H1 (cell line): Measurements from ENCODE around the gene DPYSL3. TPM values are rescaled to one million over a fixed set of nuclear protein-coding genes. Genes with fewer than 3 reads are reported as not detected.

Experiments used
- CEBPB ChIP-seq: IDR thresholded peaks from 2 replicates; pipeline ENCODE4 v1.6.1; 2012; ENCODE audit warnings: low read depth, low read length
- CTCF ChIP-seq, 3 experiments: IDR thresholded peaks; 1 replicate in 2 of 3; 2 replicates in 1 of 3; pipeline versions ENCODE4 v1.5.1 to v1.6.1; 2011; ENCODE audit warnings: low read length in 3 of 3, mild to moderate bottlenecking in 3 of 3, inconsistent platforms in 2 of 3, low read depth in 1 of 3, moderate library complexity in 1 of 3; ENCODE audit not compliant: insufficient read depth in 1 of 3; ENCODE audit errors: control extremely low read depth in 1 of 3
- KDM4A ChIP-seq: IDR thresholded peaks from one replicate; pipeline ENCODE4 v1.7.1; 2012; ENCODE audit warnings: low read depth, mild to moderate bottlenecking, moderate library complexity, low read length, inconsistent platforms; ENCODE audit not compliant: severe bottlenecking
- RAD21 ChIP-seq, 2 experiments: IDR thresholded peaks in 1 of 2; conservative IDR thresholded peaks in 1 of 2; 2 replicates each; pipeline ENCODE4 v1.6.1; 2011; ENCODE audit warnings: low read depth in 2 of 2, low read length in 2 of 2, improper control_type of control experiment in 1 of 2, inconsistent platforms in 1 of 2, mild to moderate bottlenecking in 1 of 2, moderate library complexity in 1 of 2
- TCF12 ChIP-seq: IDR thresholded peaks from 2 replicates; pipeline ENCODE4 v1.6.1; 2011; ENCODE audit warnings: low read depth, mild to moderate bottlenecking, low read length
- polyA plus RNA-seq, 7 experiments: library from polyadenylated mRNA; depleted of rRNA in 3 of 7; stranded (reverse) in 5 of 7; unstranded in 2 of 7; fragments of >200 nt in 5 of 7; fragments of 200-250 nt in 2 of 7; gene quantifications; 1 replicate in 5 of 7; 2 replicates in 1 of 7; 4 replicates in 1 of 7; pipeline versions ENCODE4 v1.2.1 to v1.2.3, GENCODE V29; 2011 to 2013; ENCODE audit warnings: missing spikeins in 2 of 7, mixed read lengths in 2 of 7
- total RNA-seq: library from RNA; stranded (reverse); fragmentation: NEBNext Ultra II Directional; extraction: Animal tissue kit (Norgen Biotek cat#: 25700); gene quantifications from 2 replicates; pipeline ENCODE4 v1.2.1, GENCODE V29; 2021

The DPYSL3 gene
- total and polyA plus RNA-seq, 2 of the 8 experiments (the other 6 are each of a cell fraction or from before 2014, with no cell fraction given), result 268 to 387 TPM

GRCh38 chr5:147361441-147362175 lies 148.3 kb downstream of the DPYSL3 start (continued):
- TF ChIP-seq CTCF (IDR thresholded peaks at IDR 0.05; ENCODE audit: control extremely low read depth in 1 of 3, insufficient read depth in 1 of 3, low read depth in 1 of 3, low read length in 3 of 3) (no peak), CEBPB (no peak), RAD21 (IDR thresholded peaks at IDR 0.05 in 1 of 2, conservative IDR thresholded peaks at IDR 0.05 in 1 of 2; ENCODE audit: low read depth in 2 of 2, low read length in 2 of 2) (no peak), KDM4A (no peak), TCF12 (no peak)
